GM12878 (cell line): ENCODE measurements around the gene PTRH2. TPM values are rescaled to one million over a fixed set of nuclear protein-coding genes. Genes with fewer than 3 reads are reported as not detected.

ENCODE experiments used
- ATAC-seq: fragments of 200-7000 bp; cut with Tn5 transposase; 3 replicates; pipeline ENCODE4 v1.9.1; 2020; ENCODE audit warnings: mild to moderate bottlenecking, moderate library complexity
- BruUV-seq: library from RNA; stranded (reverse); fragments of 400-500 nt; replicated peaks from 2 replicates; lab custom pipeline; 2021; lab: Mats Ljungman, UMichigan
- CTCF ChIA-PET: fragments of 300-600 bp; sonication (Branson Sonifier 250); formaldehyde crosslinking; extraction: SDS; loops from one replicate; lab custom pipeline; 2021; ENCODE audit warnings: inconsistent platforms; lab: Yijun Ruan, JAX
- POLR2A ChIA-PET: fragments of 350-600 bp; formaldehyde crosslinking; extraction: SDS; loops from one replicate; lab custom pipeline; 2021; ENCODE audit warnings: inconsistent platforms; lab: Charles Lee
- RAD21 ChIA-PET: fragments of 300-600 bp; sonication (Branson Sonifier 250); formaldehyde crosslinking; loops from one replicate; lab custom pipeline; 2023; ENCODE audit warnings: antibody characterized with exemption; ENCODE audit not compliant: unreplicated experiment; lab: Charles Lee
- SMC1A ChIA-PET: fragments of 300-600 bp; sonication (Branson Sonifier 250); formaldehyde crosslinking; loops from one replicate; lab custom pipeline; 2023; ENCODE audit not compliant: unreplicated experiment, uncharacterized antibody; lab: Charles Lee
- DNase-seq: peaks from one replicate; pipeline ENCODE4 v3.0.0-alpha.2; 2011; ENCODE audit warnings: low read depth, low spot score
- FAIRE-seq: peaks from 3 replicates; lab custom pipeline; 2011; peaks lifted over from hg19 to GRCh38; lab: Jason Lieb, UNC
- H2AFZ ChIP-seq: 2 replicates; pipeline ENCODE4 v1.6.0; 2011; ENCODE audit warnings: low read depth, low read length, control low read depth; ENCODE audit not compliant: control insufficient read depth
- H3K27ac ChIP-seq: 2 replicates; pipeline ENCODE4 v1.5.1; 2011; ENCODE audit warnings: control low read depth; ENCODE audit not compliant: control insufficient read depth, insufficient read depth
- H3K27me3 ChIP-seq, 2 experiments: replicated peaks in 1 of 2; 2 replicates each; pipeline versions ENCODE4 v1.6.0 to v1.6.1; 2011; ENCODE audit warnings: low read length in 1 of 2; ENCODE audit not compliant: control insufficient read depth in 2 of 2, insufficient read depth in 2 of 2
- H3K36me3 ChIP-seq, 2 experiments: 2 replicates each; pipeline ENCODE4 v1.5.1; 2011; ENCODE audit warnings: low read length in 1 of 2; ENCODE audit not compliant: control insufficient read depth in 2 of 2, insufficient read depth in 2 of 2
- H3K4me1 ChIP-seq: 2 replicates; pipeline ENCODE4 v1.6.1; 2011; ENCODE audit warnings: mild to moderate bottlenecking, low read length, moderate library complexity, mixed read lengths; ENCODE audit not compliant: control insufficient read depth, insufficient read depth
- H3K4me2 ChIP-seq: 2 replicates; pipeline ENCODE4 v1.6.0; 2011; ENCODE audit warnings: control low read depth; ENCODE audit not compliant: control insufficient read depth, insufficient read depth
- H3K4me3 ChIP-seq: fragments of 200-600 bp; sonication (generic); 2 replicates; pipeline ENCODE4 v1.5.1; 2016
- H3K79me2 ChIP-seq: 2 replicates; pipeline ENCODE4 v1.6.0; 2011; ENCODE audit warnings: low read length; ENCODE audit not compliant: control insufficient read depth, insufficient read depth
- H3K9ac ChIP-seq: 2 replicates; pipeline ENCODE4 v1.8.0; 2011; ENCODE audit warnings: low read length, control low read depth, mixed read lengths; ENCODE audit not compliant: control insufficient read depth, insufficient read depth
- H3K9me3 ChIP-seq: replicated peaks from 3 replicates; pipeline ENCODE4 v1.5.1; 2011; ENCODE audit warnings: mild to moderate bottlenecking, low read length; ENCODE audit not compliant: control insufficient read depth, insufficient read depth
- H4K20me1 ChIP-seq: 2 replicates; pipeline ENCODE4 v1.6.0; 2011; ENCODE audit not compliant: control insufficient read depth, insufficient read depth
- CBX3 ChIP-seq: fragments of 200-600 bp; sonication (generic); IDR thresholded peaks from 2 replicates; pipeline ENCODE4 v1.6.1; 2016; ENCODE audit warnings: low read depth, borderline replicate concordance
- EED ChIP-seq: sonication (generic); IDR thresholded peaks from 2 replicates; pipeline ENCODE4 v1.6.1; 2016; ENCODE audit warnings: antibody characterized with exemption, low read depth
- RAD21 ChIP-seq: IDR thresholded peaks from 2 replicates; pipeline ENCODE4 v1.6.1; 2011; ENCODE audit warnings: mild to moderate bottlenecking, low read depth, low read length, moderate library complexity; ENCODE audit not compliant: insufficient read depth
- RBBP5 ChIP-seq: fragments of 200-600 bp; sonication (generic); conservative IDR thresholded peaks from 2 replicates; pipeline ENCODE4 v1.6.1; 2016
- ZNF384 ChIP-seq: IDR thresholded peaks from 2 replicates; pipeline ENCODE4 v1.6.1; 2012; ENCODE audit warnings: low read depth, mild to moderate bottlenecking, low read length, improper control_type of control experiment, borderline replicate concordance
- ZSCAN29 ChIP-seq: fragments of 450-650 bp; IDR thresholded peaks from 2 replicates; pipeline ENCODE4 v1.6.1; 2017; ENCODE audit warnings: mild to moderate bottlenecking, moderate library complexity
- WGBS: methylation state at CpG from one replicate; pipeline ENCODE4 v1.1.6; 2016; ENCODE audit warnings: low lambda C conversion rate; ENCODE audit not compliant: insufficient replicate concordance, insufficient coverage; ENCODE audit errors: missing lambda C conversion rate; 5-methylcytosine and 5-hydroxymethylcytosine counted together
- in situ Hi-C: fragments of 300-500 bp; cut with MboI; formaldehyde crosslinking; loops from 9 replicates; pipeline ENCODE4 v1.14.3; 2018; ENCODE audit warnings: mixed read lengths
- intact Hi-C: fragments of 100-400 bp; cut with micrococcal nuclease; formaldehyde crosslinking; loops from one replicate; pipeline ENCODE4 v1.14.2; 2022; ENCODE audit not compliant: unreplicated experiment
- polyA plus RNA-seq, 11 experiments: library from polyadenylated mRNA; depleted of rRNA in 4 of 11; unstranded in 6 of 11; stranded (reverse) in 5 of 11; fragments of >200 nt; fragmentation: Nextera tagmentation in 4 of 11; fragmentation: Illumina TruSeq in 1 of 11; extraction: Ambion mirVana in 4 of 11; extraction: Trizol in 1 of 11; gene quantifications; 1 replicate in 1 of 11; 2 replicates in 10 of 11; pipeline versions ENCODE4 v1.2.1 to v1.2.3, GENCODE V29; 2011 to 2016; ENCODE audit warnings: inconsistent platforms in 2 of 11, missing spikeins in 2 of 11, low read depth in 1 of 11
- total RNA-seq, 4 experiments: library from RNA; depleted of rRNA in 3 of 4; stranded (reverse); fragments of >200 nt in 3 of 4; fragmentation: Illumina TruSeq in 1 of 4; extraction: Trizol in 1 of 4; gene quantifications; 2 replicates each; pipeline versions ENCODE4 v1.2.1 to v1.2.3, GENCODE V29; 2013 to 2021
- TF ChIP-seq, protein P1 (sequence below): IDR thresholded peaks from 2 replicates; pipeline ENCODE4 v1.6.1; 2011; ENCODE audit warnings: low read depth, low read length, improper control_type of control experiment, borderline replicate concordance
- TF ChIP-seq, protein P2 (sequence below): IDR thresholded peaks from 2 replicates; pipeline ENCODE4 v1.6.1; 2011; ENCODE audit warnings: low read depth, mild to moderate bottlenecking, low read length, moderate library complexity, borderline replicate concordance; ENCODE audit errors: extremely low read depth

PTRH2 gene
- total and polyA plus RNA-seq, 10 of the 15 experiments (the other 5 are each of a cell fraction or from before 2014, with no cell fraction given), result 37.7 to 156 (median 63.4) TPM

GRCh38 chr17:59688496-59688895, 18.7 kb downstream of the PTRH2 start:
- no peak for DNase-seq
- no peak for TF ChIP-seq EED
- TF ChIP-seq ZSCAN29, result no peak
- no peak for TF ChIP-seq CBX3
- TF ChIP-seq, protein P1, sequence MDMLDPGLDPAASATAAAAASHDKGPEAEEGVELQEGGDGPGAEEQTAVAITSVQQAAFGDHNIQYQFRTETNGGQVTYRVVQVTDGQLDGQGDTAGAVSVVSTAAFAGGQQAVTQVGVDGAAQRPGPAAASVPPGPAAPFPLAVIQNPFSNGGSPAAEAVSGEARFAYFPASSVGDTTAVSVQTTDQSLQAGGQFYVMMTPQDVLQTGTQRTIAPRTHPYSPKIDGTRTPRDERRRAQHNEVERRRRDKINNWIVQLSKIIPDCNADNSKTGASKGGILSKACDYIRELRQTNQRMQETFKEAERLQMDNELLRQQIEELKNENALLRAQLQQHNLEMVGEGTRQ, result no peak
- TF ChIP-seq RAD21, result no peak
- no peak for TF ChIP-seq RBBP5
- TF ChIP-seq, protein P2, sequence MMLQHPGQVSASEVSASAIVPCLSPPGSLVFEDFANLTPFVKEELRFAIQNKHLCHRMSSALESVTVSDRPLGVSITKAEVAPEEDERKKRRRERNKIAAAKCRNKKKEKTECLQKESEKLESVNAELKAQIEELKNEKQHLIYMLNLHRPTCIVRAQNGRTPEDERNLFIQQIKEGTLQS, result no peak
- no peak for TF ChIP-seq ZNF384
- ATAC-seq, result no peak
- in situ Hi-C loops, result no loop called here
- H3K4me3 ChIP-seq, result no peak overlapping the region
- no peak overlapping the region for H2AFZ ChIP-seq
- CTCF ChIA-PET, result interaction anchor here (0.7 to 1.1 kb wide), 2 partner anchors 46 to 59 kb away, joined by 3 to 4 read pairs; no protein-coding TSS in a partner anchor
- FAIRE-seq, result no peak
- no peaks in the 10 kb centered on the region for H3K4me1 ChIP-seq
- H3K79me2 ChIP-seq, result no peaks in the 10 kb centered on the region
- RAD21 ChIA-PET, result interaction anchor here (0.9 kb wide), 1 partner anchor 29 kb away, joined by 3 read pairs; no protein-coding TSS in a partner anchor
- H3K27me3 ChIP-seq, result no peaks in the 10 kb centered on the region
- H3K4me2 ChIP-seq, result no peak overlapping the region
- H3K9ac ChIP-seq, result no peak overlapping the region
- intact Hi-C loops, result no loop called here
- H4K20me1 ChIP-seq, result no peaks in the 10 kb centered on the region
- H3K27ac ChIP-seq, result no peak overlapping the region
- SMC1A ChIA-PET, result interaction anchor here (0.7 to 4.6 kb wide), 4 partner anchors 14 to 444 kb away, joined by 3 to 36 read pairs (median 4); no protein-coding TSS in a partner anchor
- POLR2A ChIA-PET, result no interaction called here
- BruUV-seq, result no TSS peak
- peaks cover 3 to 37% of the 10 kb centered on the region in 2 experiments for H3K36me3 ChIP-seq
- no peaks in the 10 kb centered on the region for H3K9me3 ChIP-seq
- 96% methylated on average over 2 of the region's 2 CpGs for WGBS
